Measurements from ENCODE around the gene LOXHD1.

LOXHD1 gene

DNA sequence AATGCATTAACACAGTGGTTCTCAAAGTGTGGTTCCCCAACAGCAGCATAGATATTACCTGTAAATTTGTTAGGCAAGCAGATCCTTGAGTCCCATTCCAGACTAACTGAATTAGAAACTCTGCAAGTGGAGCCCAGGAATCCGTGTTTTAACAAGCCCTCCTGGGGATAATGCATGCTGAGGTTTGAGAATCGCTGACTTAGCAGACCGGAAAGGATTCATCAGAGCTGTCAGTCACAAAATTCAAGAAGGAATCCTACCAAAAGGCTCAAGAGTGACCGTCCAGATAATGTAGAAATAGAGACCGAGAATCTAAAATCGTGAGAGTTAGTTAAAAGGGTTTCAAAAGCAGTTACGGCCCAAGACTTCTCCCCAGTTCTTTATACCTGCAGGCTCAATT lies 66.9 kb downstream of the LOXHD1 start:
- Mint-ChIP-seq H3K27me3 (peaks cover 15 to 29% of the 10 kb centered on the region in 2 donors), H3K4me1 (no peaks in the 10 kb centered on the region), H3K9me3 (peaks cover 0 to 2% of the 10 kb centered on the region in 2 donors), H3K36me3 (no peaks in the 10 kb centered on the region), H3K4me3 (no peak overlapping the region), H3K27ac (no peak overlapping the region)
- ATAC-seq (replicated peaks) (no peak), DNase-seq (no peak)

DNA sequence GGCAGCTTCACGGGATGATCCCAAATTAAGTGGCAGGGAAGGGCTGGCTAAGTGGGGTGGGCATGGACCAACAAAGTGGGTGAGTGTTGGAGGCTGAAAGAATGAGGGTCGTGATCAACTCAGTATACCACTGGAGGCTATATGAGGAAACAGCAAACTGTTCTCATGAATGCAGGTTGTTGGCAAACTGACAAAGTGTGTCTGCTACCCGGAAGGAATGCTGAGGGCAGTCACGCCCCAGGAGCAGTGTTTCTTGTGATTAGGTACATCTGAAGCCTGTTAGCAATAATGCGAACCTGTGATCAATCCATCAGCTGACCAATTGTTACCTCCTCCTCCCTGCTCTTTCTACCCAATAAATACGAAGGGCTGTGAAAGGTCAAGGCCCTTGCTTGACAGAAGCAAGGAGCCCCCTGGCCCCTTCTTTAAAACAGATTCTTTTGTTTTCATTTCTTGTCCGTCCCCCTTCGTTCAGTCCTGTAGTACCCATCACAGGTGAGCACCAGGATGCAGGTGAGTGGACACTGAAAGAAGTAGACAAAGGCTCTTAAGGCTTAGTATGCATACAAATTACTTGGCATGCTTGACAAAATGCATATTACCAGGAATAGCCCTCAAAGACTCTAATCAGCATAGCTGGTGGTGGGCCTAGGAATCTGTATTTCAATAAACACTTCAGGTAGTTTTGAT lies 67.9 kb downstream of the LOXHD1 start:
- Mint-ChIP-seq H3K9me3 (peaks cover 0 to 2% of the 10 kb centered on the region in 2 donors), H3K27ac (no peak overlapping the region), H3K36me3 (no peaks in the 10 kb centered on the region), H3K27me3 (peaks cover 15 to 19% of the 10 kb centered on the region in 2 donors), H3K4me3 (no peak overlapping the region), H3K4me1 (no peaks in the 10 kb centered on the region)
- DNase-seq (no peak), ATAC-seq (replicated peaks) (no peak)

DNA sequence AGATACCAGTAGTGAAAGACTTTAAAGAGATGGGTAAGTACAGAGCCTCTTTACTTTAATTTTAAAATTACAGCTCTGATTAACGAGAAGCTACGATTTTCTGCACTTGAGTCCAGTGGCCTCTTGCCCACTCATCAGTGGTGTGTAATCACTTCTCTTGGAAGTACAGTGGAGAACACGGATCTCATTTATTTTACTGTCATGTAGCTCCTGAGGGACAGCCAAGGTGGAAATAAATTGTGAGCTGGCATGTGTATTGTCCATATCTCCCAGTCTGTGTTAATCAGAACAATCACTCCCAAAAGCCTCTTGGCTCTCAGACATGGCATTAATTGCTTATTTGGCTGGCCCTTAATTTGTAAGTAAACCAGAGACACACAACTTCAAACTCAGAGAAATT lies 69.4 kb downstream of the LOXHD1 start:
- H3K27me3 Mint-ChIP-seq: peaks cover 15 to 21% of the 10 kb centered on the region in 2 donors
- DNase-seq: no peak
- ATAC-seq (replicated peaks): no peak
- peaks cover 3 to 4% of the 10 kb centered on the region in 2 donors for H3K9me3 Mint-ChIP-seq
- no peaks in the 10 kb centered on the region for H3K4me1 Mint-ChIP-seq
- no peaks in the 10 kb centered on the region for H3K36me3 Mint-ChIP-seq
- H3K27ac Mint-ChIP-seq: no peak overlapping the region
- H3K4me3 Mint-ChIP-seq: no peak overlapping the region

DNA sequence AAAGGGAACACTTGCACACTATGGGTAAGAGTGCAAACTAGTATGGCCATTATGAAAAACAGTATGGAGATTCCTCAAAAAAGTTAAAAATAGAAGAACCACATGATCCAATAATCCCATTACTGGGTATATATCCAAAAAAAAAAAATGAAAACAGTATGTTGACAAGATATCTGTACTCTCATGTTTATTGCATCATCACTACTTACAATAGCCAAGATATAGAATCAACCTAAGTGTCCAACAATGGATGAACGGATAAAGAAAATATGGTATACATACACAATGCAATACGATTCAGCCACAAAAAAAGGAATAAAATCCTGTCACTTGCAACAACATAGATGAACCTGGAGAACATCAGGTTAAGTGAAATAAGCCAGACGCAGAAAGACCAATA lies 73.3 kb downstream of the LOXHD1 start:
- DNase-seq: no peak
- Mint-ChIP-seq H3K9me3 (peaks cover 16 to 25% of the 10 kb centered on the region in 2 donors), H3K36me3 (peaks cover 0 to 3% of the 10 kb centered on the region in 2 donors), H3K4me3 (no peak overlapping the region), H3K27me3 (peaks cover 22 to 37% of the 10 kb centered on the region in 2 donors), H3K27ac (no peak overlapping the region), H3K4me1 (no peaks in the 10 kb centered on the region)
- no peak for ATAC-seq (replicated peaks)

DNA sequence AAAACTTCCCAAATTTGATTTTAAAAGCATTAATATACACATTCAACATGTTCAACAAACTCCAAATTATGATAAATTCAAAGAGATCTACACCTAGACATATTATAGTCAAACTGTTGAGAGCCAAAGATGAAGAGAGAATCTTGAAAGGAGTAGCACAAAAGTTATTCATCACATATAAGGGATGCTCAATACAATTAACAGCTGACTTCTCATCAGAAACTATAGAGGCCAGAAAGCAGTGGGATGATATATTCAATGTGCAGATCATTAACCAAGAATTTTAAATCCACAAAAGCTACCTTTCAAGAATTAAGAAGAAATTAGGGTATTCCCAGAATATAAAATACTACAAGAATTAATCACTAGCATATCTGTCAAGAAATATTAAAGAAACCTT lies 75.4 kb downstream of the LOXHD1 start:
- ATAC-seq (replicated peaks): no peak
- Mint-ChIP-seq H3K9me3 (peaks cover 16 to 25% of the 10 kb centered on the region in 2 donors), H3K27me3 (peaks cover 28 to 45% of the 10 kb centered on the region in 2 donors)

DNA sequence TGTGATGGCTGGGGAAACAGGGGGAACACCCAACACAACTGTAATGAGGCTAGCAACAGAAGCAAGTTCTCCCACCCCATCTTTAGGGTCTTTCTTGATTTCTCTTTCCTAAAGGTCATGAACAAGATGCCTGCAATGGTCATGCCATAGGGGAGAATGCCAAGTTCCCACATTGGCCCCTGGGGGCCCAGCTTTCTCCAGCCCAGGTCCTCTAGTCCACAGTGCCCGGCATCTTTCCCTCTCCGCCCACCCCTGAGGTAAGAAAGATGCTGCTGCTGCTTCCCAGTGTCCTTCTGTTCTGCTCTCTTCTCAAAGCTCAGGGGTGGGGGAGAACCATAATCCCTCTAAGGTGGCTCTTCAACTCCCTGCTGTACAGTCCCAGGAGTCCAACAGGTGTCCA lies 78.0 kb downstream of the LOXHD1 start:
- ATAC-seq (replicated peaks) (no peak), DNase-seq (no peak)
- H3K4me3 Mint-ChIP-seq: no peak overlapping the region
- H3K9me3 Mint-ChIP-seq: peaks cover 15 to 25% of the 10 kb centered on the region in 2 donors
- no peak overlapping the region for H3K27ac Mint-ChIP-seq
- H3K27me3 Mint-ChIP-seq: peaks cover 32 to 44% of the 10 kb centered on the region in 2 donors
- peaks cover 0 to 3% of the 10 kb centered on the region in 2 donors for H3K36me3 Mint-ChIP-seq
- H3K4me1 Mint-ChIP-seq: peaks cover 3 to 5% of the 10 kb centered on the region in 2 donors

More for the DNA sequence above, 75.4 kb downstream of the LOXHD1 start:
- Mint-ChIP-seq H3K27ac (no peak overlapping the region), H3K4me3 (no peak overlapping the region), H3K36me3 (peaks cover 0 to 3% of the 10 kb centered on the region in 2 donors), H3K4me1 (no peaks in the 10 kb centered on the region)
- no peak for DNase-seq

DNA sequence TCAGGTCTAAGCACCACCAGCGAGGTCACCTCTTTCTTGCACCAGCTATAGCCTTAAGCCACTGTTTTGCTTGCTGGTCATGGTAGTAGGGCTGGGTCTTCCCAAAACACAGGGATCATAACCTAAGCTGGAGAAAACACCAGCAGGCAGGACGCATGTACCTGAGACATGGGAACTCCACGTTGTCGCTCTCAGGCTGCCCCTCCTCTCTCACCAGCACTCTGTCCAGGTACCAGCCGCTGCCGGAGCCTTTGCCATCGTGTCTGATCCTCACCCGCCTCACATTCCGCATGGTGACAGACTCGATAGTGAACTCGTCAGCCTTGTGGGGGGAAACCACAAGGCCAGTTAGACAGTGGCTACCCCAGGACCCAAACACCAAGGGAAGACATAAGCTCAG lies 79.5 kb downstream of the LOXHD1 start:
- H3K4me3 Mint-ChIP-seq: no peak overlapping the region
- H3K36me3 Mint-ChIP-seq: peaks cover 0 to 3% of the 10 kb centered on the region in 2 donors
- no peak overlapping the region for H3K27ac Mint-ChIP-seq
- H3K27me3 Mint-ChIP-seq: peaks cover 26 to 40% of the 10 kb centered on the region in 2 donors
- no peak for DNase-seq
- ATAC-seq (replicated peaks): no peak
- peaks cover 5 to 8% of the 10 kb centered on the region in 2 donors for H3K4me1 Mint-ChIP-seq
- H3K9me3 Mint-ChIP-seq: peaks cover 12 to 22% of the 10 kb centered on the region in 2 donors

DNA sequence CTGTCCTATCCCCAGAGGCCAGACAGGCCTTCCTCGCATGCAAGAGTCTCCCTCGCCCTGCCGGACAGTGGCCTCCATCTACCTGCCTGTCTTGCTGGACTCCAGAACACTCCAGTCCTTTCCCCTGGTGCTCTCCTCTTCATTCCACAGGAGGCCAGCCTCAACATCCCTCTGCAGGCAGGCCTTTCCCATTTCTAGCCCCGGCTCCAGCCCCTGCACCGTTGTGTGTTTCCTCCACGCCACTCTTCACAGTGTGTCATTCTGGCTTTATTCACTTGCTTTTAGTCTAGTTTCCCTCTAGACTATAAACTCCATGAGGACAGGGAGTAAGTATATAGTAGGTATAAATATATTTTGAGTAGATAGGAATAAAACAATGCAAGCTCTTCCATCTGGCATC lies 81.2 kb downstream of the LOXHD1 start:
- peaks cover 5 to 8% of the 10 kb centered on the region in 2 donors for H3K4me1 Mint-ChIP-seq
- H3K27ac Mint-ChIP-seq: no peak overlapping the region
- peaks cover 2 to 11% of the 10 kb centered on the region in 2 donors for H3K9me3 Mint-ChIP-seq
- DNase-seq: no peak
- no peaks in the 10 kb centered on the region for H3K36me3 Mint-ChIP-seq
- no peak overlapping the region for H3K4me3 Mint-ChIP-seq
- peaks cover 21 to 35% of the 10 kb centered on the region in 2 donors for H3K27me3 Mint-ChIP-seq
- no peak for ATAC-seq (replicated peaks)

DNA sequence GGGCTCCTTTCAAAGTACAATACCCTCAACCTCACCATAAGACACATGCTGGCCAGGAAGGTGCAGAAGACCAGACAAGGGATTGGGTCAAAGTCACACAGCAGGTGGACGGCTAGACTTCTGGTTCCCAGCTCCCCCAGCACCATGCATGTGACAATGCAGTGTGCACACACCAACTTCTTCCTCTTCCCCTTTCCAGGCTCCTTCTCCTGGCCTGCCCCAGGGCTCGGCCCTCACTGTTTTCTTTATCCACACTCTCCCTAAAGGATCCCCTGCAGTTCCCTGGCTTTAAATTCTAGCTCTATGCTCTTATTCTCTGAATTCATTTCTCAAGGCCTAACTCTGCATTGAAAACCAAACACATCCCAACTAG lies 82.3 kb downstream of the LOXHD1 start:
- peaks cover 0 to 4% of the 10 kb centered on the region in 2 donors for H3K9me3 Mint-ChIP-seq
- H3K27ac Mint-ChIP-seq: no peak overlapping the region
- DNase-seq (no peak), ATAC-seq (replicated peaks) (no peak)
- H3K4me1 Mint-ChIP-seq: peaks cover 5 to 8% of the 10 kb centered on the region in 2 donors
- H3K27me3 Mint-ChIP-seq: peaks cover 23 to 32% of the 10 kb centered on the region in 2 donors
- no peaks in the 10 kb centered on the region for H3K36me3 Mint-ChIP-seq
- no peak overlapping the region for H3K4me3 Mint-ChIP-seq

DNA sequence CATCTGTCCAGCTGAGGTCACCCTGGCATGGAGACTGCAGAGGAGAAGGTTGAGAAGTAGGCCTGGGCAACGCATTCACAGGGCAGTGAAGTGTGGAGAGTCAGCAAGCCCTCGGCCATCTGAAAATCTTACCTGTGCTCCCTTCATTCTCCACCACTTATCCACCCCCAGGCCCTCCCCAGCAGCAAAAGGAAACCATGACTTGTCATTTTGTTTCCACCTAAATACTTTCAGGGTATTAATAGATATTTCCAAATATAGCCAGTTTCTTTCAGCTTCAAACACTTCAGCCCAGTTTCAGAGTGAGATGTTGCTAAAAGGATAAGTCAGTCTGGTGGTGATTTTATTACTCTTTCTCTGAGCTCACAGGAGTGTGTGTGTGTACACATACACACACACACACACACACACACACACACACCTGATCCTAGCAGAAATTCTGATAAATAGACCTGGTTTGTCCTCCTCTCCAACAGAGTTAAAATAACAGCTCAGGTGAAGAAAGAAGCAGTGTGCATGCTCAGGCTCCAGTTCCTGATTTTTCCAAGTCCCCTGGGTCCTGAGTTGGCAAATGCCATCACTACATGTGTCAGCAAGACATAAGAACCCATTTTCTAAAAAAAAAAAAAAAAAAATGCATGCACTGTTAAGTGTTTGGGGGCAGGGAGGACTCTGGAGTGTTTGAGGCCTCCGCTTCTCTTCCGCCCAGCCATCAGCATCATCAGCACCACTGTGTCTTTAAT lies 82.8 kb downstream of the LOXHD1 start:
- no peak overlapping the region for H3K4me3 Mint-ChIP-seq
- H3K27me3 Mint-ChIP-seq: peaks cover 24 to 31% of the 10 kb centered on the region in 2 donors
- ATAC-seq (replicated peaks) (no peak), DNase-seq (no peak)
- no peaks in the 10 kb centered on the region for H3K9me3 Mint-ChIP-seq
- peaks cover 5 to 8% of the 10 kb centered on the region in 2 donors for H3K4me1 Mint-ChIP-seq
- H3K36me3 Mint-ChIP-seq: no peaks in the 10 kb centered on the region
- no peak overlapping the region for H3K27ac Mint-ChIP-seq

DNA sequence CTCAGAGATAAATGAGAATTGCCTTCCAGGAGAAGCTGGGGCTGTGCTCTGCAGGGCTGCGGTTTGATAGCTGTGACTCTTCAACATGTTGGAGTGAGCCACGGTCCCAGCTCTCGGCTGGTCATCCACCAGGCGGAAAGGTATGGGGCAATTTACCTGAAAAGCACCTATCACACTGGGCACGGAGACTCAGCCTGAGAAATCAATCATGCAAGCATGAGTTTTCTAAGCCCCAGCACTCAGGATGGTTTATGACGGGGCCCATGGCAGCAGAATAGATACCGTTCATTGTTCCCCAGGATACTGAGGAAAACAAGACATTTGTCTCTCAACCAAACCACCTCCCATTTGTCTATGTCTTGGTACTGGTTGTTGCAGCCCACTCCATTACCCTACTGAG lies 83.9 kb downstream of the LOXHD1 start:
- Mint-ChIP-seq H3K4me3 (no peak overlapping the region), H3K4me1 (peaks cover 5 to 8% of the 10 kb centered on the region in 2 donors), H3K36me3 (no peaks in the 10 kb centered on the region), H3K9me3 (no peaks in the 10 kb centered on the region), H3K27me3 (peaks cover 20 to 21% of the 10 kb centered on the region in 2 donors), H3K27ac (no peak overlapping the region)
- DNase-seq (no peak), ATAC-seq (replicated peaks) (no peak)

DNA sequence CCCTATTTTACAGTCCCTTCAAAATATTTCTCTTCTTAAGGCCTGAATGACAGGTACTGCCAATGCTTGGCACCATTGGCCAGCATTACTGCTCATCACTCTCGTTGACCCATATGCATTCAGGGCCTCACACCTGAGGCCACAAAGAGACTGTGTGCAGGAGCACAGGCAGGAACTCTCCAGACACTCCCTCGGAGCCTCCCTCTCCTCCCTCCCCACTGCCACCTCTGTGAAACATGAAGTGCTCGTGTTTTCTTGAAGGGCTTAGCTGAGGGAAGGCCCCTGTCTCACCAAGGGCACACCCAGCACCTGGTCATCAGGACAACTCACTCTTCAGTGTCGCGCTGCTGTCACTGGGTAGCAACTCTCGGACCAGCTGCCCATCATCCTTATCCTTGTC lies 85.3 kb downstream of the LOXHD1 start:
- Mint-ChIP-seq H3K9me3 (no peaks in the 10 kb centered on the region), H3K36me3 (no peaks in the 10 kb centered on the region), H3K4me3 (no peak overlapping the region), H3K27me3 (peaks cover 19 to 20% of the 10 kb centered on the region in 2 donors), H3K4me1 (peaks cover 5 to 8% of the 10 kb centered on the region in 2 donors), H3K27ac (no peak overlapping the region)
- ATAC-seq (replicated peaks) (no peak), DNase-seq (no peak)

DNA sequence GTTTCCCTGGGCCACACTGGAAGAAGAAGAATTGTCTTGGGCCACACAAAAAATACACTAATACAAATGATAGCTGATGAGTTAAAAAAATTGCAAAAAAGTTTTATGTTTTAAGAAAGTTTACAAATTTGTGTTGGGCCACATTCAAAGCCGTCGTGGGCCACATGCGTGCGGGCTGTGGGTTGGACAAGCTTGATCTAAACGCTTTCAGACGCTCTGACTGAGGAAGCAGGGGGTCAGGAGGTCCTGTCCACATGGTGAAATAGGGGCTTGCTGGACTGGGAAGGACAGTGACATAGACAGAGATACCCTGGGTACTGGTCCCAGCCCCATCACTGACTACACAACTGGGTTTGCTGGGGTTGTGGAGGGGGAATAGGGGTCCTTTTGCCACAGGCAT lies 86.4 kb downstream of the LOXHD1 start:
- no peak for DNase-seq
- no peak for ATAC-seq (replicated peaks)
- H3K27ac Mint-ChIP-seq: no peak overlapping the region
- no peaks in the 10 kb centered on the region for H3K9me3 Mint-ChIP-seq
- H3K36me3 Mint-ChIP-seq: no peaks in the 10 kb centered on the region
- no peak overlapping the region for H3K4me3 Mint-ChIP-seq
- peaks cover 18 to 21% of the 10 kb centered on the region in 2 donors for H3K27me3 Mint-ChIP-seq
- peaks cover 5 to 8% of the 10 kb centered on the region in 2 donors for H3K4me1 Mint-ChIP-seq

DNA sequence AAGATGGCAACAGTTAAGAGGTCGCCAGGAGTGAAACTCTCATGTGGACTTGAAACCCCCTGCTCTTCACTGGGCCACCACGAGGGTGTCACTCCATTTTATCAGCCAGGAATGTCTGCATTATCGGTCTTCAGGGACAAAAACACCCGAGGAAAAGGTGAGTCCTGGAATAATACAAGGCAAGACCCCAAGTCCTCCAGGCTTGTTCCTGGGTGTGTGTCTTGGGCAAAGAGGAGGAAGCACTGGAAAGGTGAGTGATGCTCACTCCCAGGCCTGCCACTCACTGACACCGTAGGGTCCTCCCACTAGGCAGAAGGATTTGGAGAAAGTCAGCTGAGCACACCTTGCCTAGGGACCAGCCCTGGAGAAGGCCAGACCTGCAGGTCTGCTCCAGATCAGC lies 86.9 kb downstream of the LOXHD1 start:
- Mint-ChIP-seq H3K9me3 (no peaks in the 10 kb centered on the region), H3K27me3 (peaks cover 18 to 21% of the 10 kb centered on the region in 2 donors), H3K27ac (no peak overlapping the region), H3K4me1 (peaks cover 5 to 8% of the 10 kb centered on the region in 2 donors), H3K36me3 (no peaks in the 10 kb centered on the region), H3K4me3 (no peak overlapping the region)
- ATAC-seq (replicated peaks): no peak
- DNase-seq: no peak

DNA sequence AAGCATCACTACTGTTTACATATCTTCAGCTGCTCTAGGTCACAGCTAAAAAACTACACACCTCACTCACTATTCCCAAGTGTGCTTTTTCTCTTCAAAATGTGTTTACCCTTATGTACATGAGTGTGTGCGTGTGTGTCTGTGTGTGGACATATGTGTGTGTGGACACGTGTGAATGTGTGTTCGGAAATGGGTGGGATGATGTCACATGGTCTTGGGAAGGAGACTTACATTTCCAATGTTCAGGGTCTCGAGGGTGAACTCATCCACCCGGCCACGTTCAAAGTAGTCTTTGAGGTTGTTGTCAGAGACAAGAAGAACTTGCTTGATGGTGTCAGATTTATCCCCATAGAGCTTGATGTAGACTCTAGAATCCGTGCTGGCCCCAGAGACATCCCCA lies 87.8 kb downstream of the LOXHD1 start:
- H3K27me3 Mint-ChIP-seq: peaks cover 18 to 21% of the 10 kb centered on the region in 2 donors
- no peak overlapping the region for H3K27ac Mint-ChIP-seq
- peaks cover 0 to 5% of the 10 kb centered on the region in 2 donors for H3K4me1 Mint-ChIP-seq
- DNase-seq (no peak), ATAC-seq (replicated peaks) (no peak)
- no peak overlapping the region for H3K4me3 Mint-ChIP-seq
- H3K9me3 Mint-ChIP-seq: no peaks in the 10 kb centered on the region
- H3K36me3 Mint-ChIP-seq: no peaks in the 10 kb centered on the region
